Left kidney (tissue), 2 donors: Measurements from ENCODE around the gene THOC1. TPM values are rescaled to one million over a fixed set of nuclear protein-coding genes. Genes with fewer than 3 reads are reported as not detected.

Experiments used
- DNase-seq: peaks from one replicate; pipeline ENCODE4 v3.0.0-alpha.2; 2013
- polyA plus RNA-seq: library from polyadenylated mRNA; unstranded; fragments of 120-200 nt; gene quantifications from one replicate; pipeline ENCODE4 v1.2.1, GENCODE V29; 2013; ENCODE audit not compliant: insufficient read length

Gene THOC1
- polyA plus RNA-seq, 1 donor, result 139 TPM

GRCh38 chr18:215448-216010 lies 52.3 kb downstream of the THOC1 start:
- DNase-seq, result no peak

- DNase-seq, result no peak
These were observed 53.9 kb downstream of the THOC1 start for GRCh38 chr18:213966-214365.

- DNase-seq, result no peak
These were observed 54.3 kb downstream of the THOC1 start for GRCh38 chr18:213505-213904.

GRCh38 chr18:212780-213179 lies 55.1 kb downstream of the THOC1 start:
- no peak for DNase-seq

GRCh38 chr18:211582-211981 lies 56.3 kb downstream of the THOC1 start:
- DNase-seq, result no peak

GRCh38 chr18:210733-211132 lies 57.1 kb downstream of the THOC1 start:
- DNase-seq, result no peak

- DNase-seq, result no peak
These were observed 57.8 kb downstream of the THOC1 start for GRCh38 chr18:210075-210474.

- DNase-seq, result no peak
These were observed 68.1 kb downstream of the THOC1 start for GRCh38 chr18:199768-200167.

GRCh38 chr18:199214-199613 lies 68.6 kb downstream of the THOC1 start:
- no peak for DNase-seq

- no peak for DNase-seq
These were observed 72.2 kb downstream of the THOC1 start for GRCh38 chr18:195651-196050.

GRCh38 chr18:192801-193200 lies 75.0 kb downstream of the THOC1 start:
- DNase-seq, result no peak

- DNase-seq, result no peak
These were observed 76.1 kb downstream of the THOC1 start for GRCh38 chr18:191725-192124.

- DNase-seq, result no peak
These were observed 78.6 kb downstream of the THOC1 start for GRCh38 chr18:189254-189653.

- DNase-seq, result no peak
These were observed 84.1 kb downstream of the THOC1 start for GRCh38 chr18:183769-184168.

- DNase-seq, result no peak
These were observed 86.1 kb downstream of the THOC1 start for GRCh38 chr18:181711-182110.

- DNase-seq, result no peak
These were observed 88.3 kb downstream of the THOC1 start for GRCh38 chr18:179499-179898.

GRCh38 chr18:172361-172760 lies 95.5 kb downstream of the THOC1 start:
- DNase-seq, result no peak

Other genes starting within 250 kb of the THOC1 start
- 0.96 TPM for gene TUBB8B, start 218.4 kb downstream of the THOC1 start, polyA plus RNA-seq
- gene USP14, start 109.5 kb downstream of the THOC1 start, polyA plus RNA-seq, result 72.8 TPM
- gene COLEC12, start 232.7 kb upstream of the THOC1 start, polyA plus RNA-seq, result 23.3 TPM